GM18507 (cell line): ENCODE data around the gene SMARCC1.
A peak's percentile ranks its signal among the peaks of the same experiment; 100 is the strongest.

Source experiments
- DNase-seq: peaks from one replicate; pipeline ENCODE4 v3.0.0; 2011; ENCODE audit warnings: low read depth; ENCODE audit not compliant: insufficient read length; ENCODE audit errors: extremely low spot score
- FAIRE-seq: peaks from 2 replicates; lab custom pipeline; 2011; peaks lifted over from hg19 to GRCh38; lab: Jason Lieb, UNC

Gene SMARCC1

DNA sequence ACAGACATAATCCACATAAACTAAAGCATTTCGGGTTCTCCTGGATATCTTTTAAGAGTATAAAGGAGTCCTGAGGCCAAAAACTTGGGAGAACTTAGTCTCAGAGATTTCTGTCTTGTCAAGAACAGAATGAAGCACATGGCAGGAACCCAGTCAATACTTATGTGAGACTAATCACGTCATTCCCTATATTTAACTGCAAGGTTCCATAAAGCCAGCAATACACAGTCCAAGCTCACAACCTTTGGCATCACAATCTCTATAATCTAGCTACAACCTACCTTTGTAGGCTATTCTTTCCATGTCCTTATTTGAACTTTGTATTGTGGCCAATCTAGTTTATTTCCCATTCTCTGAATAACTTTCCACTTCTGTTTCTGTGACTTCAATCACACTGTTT, 134.1 kb downstream of the SMARCC1 start:
- FAIRE-seq (no peak), DNase-seq (no peak)

DNA sequence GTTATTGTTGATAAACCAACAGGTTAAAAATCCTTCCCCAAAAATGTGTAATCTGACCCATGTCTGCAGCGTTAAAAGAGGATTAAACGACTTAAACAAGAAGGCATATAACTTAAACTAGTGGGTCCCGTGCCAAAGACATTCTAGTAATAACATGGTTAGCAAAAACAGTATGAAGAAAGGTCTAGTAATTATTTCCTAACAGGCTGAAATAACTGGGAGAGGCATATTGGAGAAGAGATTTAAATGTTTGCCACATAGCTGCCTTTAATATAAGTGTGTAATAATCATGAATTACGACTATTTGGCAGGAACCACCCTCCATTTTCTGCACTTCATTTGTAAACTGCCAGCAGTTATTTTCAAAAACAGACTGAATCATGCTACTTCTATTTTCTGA, 135.3 kb downstream of the SMARCC1 start:
- FAIRE-seq, result no peak

DNA sequence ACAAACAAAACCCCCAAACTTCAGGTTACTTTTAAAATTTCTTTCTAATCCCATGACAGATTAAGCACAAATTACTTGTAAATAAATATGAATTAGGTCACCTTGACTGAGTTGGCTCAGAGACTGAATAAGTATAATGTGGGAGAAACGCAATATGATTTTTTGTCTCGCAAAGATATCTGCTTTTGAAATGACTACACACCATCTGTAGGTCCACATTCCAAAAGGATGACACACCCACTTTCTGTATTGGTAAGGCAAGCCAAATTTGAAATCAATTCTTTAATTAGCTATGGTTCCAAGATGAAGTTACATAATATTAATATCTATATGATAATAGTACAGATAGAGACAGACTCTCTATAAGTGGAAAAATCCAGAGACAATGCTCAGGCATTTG, 136.1 kb downstream of the SMARCC1 start:
- DNase-seq (no peak), FAIRE-seq (no peak)

More for the DNA sequence above, 135.3 kb downstream of the SMARCC1 start:
- no peak for DNase-seq

DNA sequence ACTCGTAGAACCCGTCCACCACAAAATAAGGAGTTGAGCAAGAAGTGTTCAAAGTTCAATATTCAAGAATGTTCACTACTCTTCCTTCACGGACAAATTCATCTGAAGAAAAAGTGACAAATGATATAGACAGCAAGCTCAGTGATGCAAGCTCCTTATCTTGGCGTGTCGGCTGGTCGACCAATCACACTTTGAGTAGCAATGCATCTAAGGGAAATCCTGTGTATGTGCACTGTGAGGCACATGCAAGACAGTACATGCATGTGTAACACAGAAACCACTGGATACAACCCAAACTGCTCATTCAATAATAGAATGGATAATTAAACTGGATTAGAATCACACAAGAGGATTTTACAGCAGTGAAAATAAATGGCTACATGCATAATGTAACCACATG, 138.6 kb downstream of the SMARCC1 start:
- DNase-seq, result no peak
- no peak for FAIRE-seq

DNA sequence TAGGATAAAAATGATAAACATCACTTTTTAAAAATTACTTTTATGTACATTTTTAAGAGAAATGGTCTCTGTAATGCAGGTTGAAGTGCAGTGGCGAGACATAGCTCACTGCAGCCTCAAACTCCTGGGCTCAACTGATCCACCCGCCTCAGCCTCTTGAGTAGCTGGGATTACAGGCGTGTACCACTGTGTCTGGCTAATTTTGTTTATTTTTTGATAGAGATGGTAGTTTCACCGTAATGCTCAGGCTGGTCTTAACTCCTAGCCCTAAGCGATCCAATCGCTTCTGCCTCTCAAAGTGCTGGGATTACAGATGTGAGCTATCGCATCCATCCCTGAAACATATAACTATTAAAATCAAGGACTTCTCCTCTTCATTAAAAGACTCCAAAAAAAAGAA, 140.0 kb downstream of the SMARCC1 start:
- FAIRE-seq (no peak), DNase-seq (no peak)

DNA sequence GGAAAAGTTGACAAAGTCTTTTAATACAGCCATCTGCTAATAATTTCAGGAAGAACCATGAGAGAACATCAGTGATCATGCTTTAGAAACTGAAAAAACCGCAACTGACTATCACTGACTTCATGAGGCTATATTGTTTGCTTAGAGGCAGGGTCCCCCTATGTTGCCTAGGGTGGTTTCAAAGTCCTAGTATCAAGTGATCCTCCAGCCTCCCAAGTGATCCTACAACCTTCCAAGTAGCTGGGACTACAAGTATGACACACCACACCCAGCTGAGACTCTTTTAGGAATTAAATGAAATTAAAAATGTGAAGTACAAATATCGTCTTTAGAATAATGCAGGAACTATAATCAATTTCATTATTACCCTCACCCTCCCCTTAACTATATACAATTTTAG, 144.8 kb downstream of the SMARCC1 start:
- no peak for FAIRE-seq

DNA sequence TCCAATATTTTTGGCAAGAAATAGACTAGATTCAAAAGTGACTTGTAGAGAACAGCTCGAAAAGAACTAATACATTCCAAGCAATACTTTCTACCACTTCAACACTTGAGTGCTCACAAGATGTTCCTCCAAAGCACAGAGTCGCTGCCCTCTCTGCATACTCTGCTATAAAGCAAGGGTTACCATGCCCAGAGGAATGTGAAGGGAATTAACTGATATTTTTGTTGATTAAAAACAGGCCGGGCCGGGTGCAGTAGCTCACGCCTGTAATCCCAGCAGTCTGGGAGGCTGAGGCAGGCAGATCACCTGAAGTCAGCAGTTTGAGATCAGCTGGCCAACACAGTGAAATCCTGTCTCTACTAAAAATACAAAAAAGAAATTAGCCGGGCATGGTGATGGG, 145.5 kb downstream of the SMARCC1 start:
- no peak for FAIRE-seq

More for the DNA sequence above, 144.8 kb downstream of the SMARCC1 start:
- DNase-seq, result no peak

DNA sequence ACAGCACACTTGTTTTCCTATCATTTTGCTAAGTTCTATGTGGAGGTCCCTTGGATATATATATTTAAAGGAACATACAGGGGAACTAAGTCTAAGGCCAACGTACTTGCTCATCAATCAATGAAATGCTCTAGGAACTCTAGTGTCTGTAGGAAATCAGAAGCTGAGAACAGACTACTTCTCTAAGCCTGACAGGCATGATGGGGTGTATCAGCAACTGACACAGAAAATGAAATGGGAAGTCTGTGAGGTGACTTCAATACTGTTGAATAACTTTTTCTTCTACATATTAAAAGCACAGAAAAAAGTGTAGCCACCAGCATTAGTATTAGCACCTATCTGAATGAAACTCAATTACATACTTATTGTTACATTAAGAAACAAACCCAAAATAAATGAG, 146.2 kb downstream of the SMARCC1 start:
- FAIRE-seq (no peak), DNase-seq (no peak)

More for the DNA sequence above, 145.5 kb downstream of the SMARCC1 start:
- no peak for DNase-seq

DNA sequence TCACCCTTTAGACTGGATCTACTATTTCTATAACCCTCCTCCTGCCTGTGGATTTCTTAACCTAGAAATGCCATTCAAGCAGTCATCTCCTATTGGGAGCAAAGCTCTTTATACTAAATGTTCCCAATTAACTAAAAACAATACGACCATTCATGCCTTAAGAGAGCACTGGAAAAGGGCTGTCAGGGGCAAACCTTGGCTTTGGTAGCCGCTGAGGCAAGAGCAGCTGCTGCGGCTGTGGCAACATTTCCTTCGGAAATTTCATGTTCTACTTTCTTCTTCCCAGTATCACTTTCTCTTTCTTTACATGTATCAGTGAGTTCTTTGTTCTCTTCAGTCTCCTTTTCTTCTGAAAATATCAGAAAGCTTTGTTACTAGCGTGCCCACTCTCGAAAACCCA, 146.7 kb downstream of the SMARCC1 start:
- DNase-seq (no peak), FAIRE-seq (peak; percentile 88)

DNA sequence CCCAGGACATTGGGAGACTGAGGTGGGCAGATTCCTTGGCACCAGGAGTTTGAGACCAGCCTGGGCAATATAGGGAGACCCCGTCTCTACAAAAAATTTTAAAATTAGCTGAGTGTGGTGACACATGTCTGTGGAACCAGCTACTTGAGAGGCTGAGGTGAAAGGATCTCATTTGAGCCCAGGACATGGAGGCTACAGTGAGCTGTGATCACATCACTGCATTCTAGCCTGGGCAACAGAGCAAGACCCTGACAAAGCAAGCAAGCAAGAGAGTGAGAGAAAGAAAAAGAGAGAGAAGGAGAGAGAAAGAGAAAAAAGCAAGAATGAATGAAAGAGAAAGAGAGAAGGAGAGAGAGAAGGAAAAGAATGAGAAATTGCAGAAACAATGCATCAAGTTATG, 150.9 kb downstream of the SMARCC1 start:
- FAIRE-seq, result no peak

DNA sequence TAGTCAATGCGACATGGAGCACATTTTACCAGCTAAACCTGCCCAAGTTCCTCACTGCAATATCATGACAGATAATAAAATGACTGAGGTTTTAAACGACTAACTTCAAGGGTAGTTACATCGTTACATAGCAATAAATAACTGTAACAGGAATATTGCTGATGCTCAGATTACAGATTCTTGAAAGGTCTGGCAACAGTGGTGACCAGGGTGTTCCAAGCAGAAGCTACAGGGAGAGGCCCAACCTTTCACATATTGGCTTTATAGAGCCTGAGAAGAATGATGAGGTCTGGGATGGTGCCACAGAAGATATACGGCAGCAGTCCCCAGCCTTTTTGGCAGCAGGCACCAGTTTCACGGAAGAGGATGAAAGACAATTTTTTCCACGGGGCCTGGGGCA, 151.9 kb downstream of the SMARCC1 start:
- no peak for FAIRE-seq
- no peak for DNase-seq

More for the DNA sequence above, 150.9 kb downstream of the SMARCC1 start:
- DNase-seq, result no peak

DNA sequence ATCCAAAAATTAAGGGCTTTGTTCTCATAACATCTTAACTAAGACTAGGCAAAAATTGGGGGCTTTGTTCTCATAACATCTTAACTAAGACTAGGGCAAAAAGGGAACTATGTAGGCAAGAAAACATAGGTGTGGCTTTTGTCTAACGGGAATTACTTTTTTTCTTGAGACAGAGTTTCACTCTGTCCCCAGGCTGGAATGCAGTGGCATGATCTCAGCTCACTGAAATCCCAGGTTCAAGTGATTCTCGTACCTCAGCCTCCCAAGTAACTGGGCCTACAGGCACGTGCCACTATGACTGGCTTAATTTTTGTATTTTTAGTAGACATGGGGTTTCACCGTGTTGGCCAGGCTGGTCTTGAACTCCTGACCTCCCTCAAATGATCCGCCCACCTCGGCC, 153.3 kb downstream of the SMARCC1 start:
- no peak for DNase-seq
- no peak for FAIRE-seq

DNA sequence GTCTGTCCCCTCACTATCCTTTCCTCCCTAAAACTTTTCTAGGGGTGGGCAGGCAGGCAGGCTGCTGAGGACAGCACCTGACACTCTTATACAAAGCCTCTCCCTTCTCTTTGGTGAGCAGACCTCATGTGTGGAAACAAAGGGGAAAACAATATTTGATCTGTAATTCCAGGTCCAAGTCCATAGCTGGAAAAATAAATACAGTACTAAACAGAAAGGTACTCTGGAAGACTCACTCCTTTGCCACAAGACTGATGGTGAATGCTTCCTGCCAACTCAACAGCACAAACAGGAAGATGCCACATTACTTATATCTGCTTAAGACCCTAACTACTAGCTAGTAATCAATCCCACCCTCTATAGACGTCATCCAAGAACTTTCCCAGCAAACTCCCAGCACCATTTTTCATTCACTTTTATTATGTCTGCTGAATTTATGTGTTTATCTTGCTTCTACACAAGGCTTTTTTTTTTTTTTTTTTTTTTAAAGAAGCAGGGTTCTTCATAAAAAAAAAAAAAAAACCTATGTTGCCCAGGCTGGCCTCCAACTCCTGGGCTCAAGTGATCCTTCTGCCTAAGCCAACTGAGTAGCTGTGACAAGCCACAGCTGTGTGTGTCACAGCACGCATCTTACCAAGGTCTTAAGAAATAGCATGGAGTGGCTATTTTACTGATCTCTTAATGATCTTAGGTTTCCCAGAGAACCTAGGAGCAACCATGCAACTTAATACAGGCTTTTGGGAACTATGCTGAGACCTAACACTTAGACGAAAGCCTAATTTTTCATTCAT, 158.8 kb downstream of the SMARCC1 start:
- FAIRE-seq (no peak), DNase-seq (no peak)

DNA sequence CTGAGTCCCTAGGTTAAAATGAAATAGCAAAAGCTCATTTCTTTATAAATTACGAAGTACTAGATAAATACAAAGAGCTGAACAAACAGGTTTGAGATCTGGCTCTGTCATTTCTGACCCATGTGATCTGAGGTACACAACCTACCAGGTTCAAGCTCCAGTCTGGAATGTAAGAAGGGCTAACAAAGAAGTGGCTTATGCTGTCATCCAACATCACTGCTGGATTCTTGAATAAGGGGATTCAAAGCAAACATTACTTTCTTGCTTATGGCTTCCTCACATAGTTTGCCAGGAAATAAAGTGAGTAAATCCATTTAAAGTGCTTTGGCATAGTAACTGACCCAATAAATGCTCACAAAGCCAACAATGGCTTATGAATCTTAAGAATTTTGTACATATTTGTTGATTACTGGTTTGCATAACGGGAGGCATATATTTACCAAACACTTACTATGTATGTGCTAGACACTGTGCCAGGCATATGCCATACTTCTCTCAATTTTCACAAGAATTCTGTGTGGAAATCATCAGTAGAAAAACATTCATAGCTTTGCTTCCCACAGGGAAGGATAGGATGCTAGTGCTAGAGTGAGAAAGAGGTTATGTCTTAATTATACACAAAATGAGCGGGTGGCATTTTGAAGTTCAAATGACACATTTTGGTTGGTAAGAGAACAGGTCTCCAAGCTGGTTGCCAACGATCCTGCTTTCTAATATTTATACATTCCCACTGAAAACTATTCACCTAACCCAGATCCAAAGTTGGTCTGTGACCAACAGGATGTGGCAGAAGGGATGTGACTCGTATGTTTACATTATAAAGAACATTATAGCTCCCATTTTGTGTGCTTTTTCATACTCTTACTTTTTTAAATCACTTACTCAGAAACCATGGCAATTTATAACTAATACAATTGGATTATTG, 164.3 kb downstream of the SMARCC1 start:
- FAIRE-seq, result no peak
- DNase-seq, result no peak

DNA sequence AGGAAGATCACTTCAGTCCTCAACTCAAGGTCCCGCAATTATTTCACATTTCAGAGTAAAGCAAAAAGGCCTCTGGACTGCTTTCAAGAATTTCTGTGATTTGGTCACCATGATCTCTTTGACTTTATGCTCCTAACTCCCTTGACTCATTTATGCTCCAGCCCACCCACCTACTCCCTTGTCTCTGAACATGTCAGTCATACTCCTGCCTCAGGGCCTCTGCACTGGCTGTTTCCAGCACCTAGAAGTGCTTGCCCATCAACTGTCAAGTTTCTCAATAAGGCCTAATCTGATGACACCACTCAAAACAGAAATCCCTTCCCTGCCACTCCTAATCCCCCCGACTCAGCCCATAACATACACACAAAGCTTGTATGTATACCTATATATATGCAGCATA, 166.9 kb downstream of the SMARCC1 start:
- FAIRE-seq, result no peak

DNA sequence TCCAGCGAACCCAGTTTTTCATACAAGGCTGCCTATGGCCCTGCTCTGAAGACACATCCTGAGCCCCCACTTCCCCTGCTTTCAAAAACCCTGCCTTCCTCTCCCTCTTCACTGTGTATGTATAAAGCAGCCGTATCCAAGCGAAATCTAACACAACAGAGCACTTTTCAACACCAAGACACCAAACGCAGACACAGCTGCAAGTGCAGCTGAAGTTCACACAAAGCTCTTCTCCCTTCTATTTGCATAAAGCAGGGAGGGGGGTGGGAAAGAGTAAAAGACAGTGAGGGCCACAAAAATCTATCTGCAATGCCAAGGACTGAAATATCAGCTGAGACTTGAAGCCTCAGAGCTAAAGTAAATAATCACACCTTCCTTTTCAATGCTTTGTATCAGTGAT, 168.0 kb downstream of the SMARCC1 start:
- FAIRE-seq, result no peak
- DNase-seq, result no peak

More for the DNA sequence above, 166.9 kb downstream of the SMARCC1 start:
- no peak for DNase-seq

DNA sequence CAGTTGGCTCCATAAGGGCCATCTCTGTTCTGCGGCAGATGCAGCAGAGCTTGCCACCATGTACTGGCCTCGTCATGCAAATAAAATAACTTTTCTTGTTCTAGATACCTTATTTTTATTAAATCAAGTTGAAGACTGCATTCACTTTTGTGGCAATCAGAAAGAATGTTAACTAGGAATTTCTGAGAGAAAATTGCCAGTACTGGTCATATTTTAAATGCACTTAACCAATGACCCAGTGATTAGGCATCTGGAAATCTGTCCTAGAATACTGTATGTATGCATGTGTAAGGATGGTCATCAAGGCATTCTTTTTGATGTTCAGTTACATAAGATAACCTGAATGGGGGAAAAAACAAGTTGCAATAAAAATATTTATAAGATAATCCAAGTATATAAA, 168.8 kb downstream of the SMARCC1 start:
- DNase-seq, result no peak
- no peak for FAIRE-seq

DNA sequence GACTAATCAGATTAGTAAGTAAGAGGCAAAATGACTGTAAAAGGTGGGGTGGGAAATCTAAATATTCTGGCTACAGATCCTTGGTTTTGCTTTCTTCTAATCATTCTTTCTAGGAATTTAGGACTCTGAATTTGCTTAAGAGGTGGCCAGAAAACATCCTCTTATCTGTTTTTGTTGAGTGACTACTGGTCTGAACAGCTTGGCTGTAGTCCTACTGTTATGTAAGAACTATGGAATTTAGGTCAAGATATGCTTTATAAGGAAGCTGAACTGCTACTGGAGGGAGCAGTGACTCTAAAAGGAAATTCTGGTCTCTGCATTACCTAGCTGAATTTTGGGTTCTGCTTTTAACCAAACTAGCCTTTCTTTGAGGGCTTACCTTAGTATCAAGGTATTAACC, 169.5 kb downstream of the SMARCC1 start:
- DNase-seq, result no peak
- no peak for FAIRE-seq

DNA sequence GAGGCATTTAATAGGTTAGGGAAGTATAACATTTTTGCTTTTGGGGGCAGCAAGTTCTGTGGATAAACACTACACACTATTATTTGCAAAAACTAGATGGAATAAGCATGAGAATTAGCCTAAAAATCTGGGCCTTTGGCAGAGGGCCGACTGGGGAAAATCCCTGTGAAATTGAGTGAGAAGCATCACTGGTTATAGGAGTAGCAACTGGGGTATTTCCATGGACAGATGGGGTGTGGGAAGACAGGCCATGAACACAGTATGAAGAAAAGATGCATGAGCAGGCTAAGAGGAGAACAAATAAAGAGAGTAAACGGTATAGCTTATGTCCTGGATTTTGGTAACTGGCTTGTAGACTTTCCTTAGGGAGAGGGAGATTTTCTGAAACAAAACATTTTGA, 170.1 kb downstream of the SMARCC1 start:
- no peak for FAIRE-seq
- DNase-seq, result no peak

DNA sequence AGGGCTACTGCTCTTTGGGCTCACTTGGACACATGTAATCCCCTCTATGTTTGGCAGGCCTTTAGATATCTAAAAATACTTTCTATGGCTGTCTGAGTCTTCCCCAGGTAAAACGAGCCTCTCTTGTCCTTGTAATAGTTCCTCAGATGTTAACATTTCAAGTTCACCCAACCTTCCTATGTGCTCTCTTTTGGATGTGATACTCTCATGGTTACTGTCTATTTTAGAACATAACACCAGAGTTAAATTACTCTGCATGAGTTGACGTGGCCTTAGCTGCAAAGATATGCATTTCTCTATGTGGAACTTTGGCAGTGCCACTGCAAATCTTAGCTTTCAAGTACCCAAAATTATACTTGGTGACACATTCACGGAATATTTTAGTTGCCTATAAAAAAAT, 171.1 kb downstream of the SMARCC1 start:
- FAIRE-seq (no peak), DNase-seq (no peak)

DNA sequence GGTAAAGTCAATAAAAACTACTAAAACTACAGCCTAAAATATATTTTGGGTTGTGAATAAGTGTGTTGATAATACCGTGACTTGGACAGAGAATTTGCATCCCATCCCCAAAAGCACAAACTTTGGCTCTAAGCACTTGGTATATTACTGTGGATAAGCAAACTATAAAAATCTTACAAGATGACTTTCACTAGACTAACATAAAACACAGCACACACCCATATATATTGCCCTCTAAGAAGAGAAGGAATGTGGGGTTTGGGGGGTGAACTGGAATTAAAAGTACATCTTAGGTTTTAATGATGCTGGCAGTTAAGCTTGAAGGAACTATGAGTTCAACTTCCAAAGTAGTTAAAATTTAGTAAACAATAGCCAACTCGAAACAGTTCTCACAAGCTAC, 174.4 kb downstream of the SMARCC1 start:
- FAIRE-seq (no peak), DNase-seq (no peak)
